GM10248 (cell line): ENCODE measurements around the gene LIF.

Experiments used
- CTCF ChIA-PET: fragments of 300-600 bp; sonication (Branson Sonifier 250); formaldehyde crosslinking; extraction: SDS; loops from one replicate; lab custom pipeline; 2021; ENCODE audit warnings: antibody characterized with exemption; lab: Yijun Ruan, JAX
- POLR2A ChIA-PET: fragments of 350-650 bp; sonication (Branson Sonifier 250); formaldehyde crosslinking; extraction: SDS; loops from one replicate; lab custom pipeline; 2020; ENCODE audit warnings: antibody characterized with exemption; lab: Yijun Ruan, JAX
- DNase-seq: peaks from one replicate; pipeline ENCODE4 v3.0.0; 2012; ENCODE audit errors: extremely low spot score
- CTCF ChIP-seq: IDR thresholded peaks from 2 replicates; pipeline ENCODE4 v1.5.1; 2012; ENCODE audit warnings: mild to moderate bottlenecking, low read depth; ENCODE audit errors: extremely low read depth, missing control alignments, control extremely low read depth

The LIF gene

GRCh38 chr22:30248484-30248883 is 1.9 kb upstream of the LIF start:
- DNase-seq: no peak
- no peak for TF ChIP-seq CTCF
- ChIA-PET POLR2A (no interaction called here), CTCF (interaction anchor here (1.3 kb wide), 1 partner anchor 142 kb away, joined by 3 read pairs; no protein-coding TSS in a partner anchor)

GRCh38 chr22:30247974-30248373 is 1.4 kb upstream of the LIF start:
- DNase-seq: no peak
- ChIA-PET CTCF (interaction anchor here (1.3 kb wide), 1 partner anchor 143 kb away, joined by 3 read pairs; no protein-coding TSS in a partner anchor), POLR2A (no interaction called here)
- TF ChIP-seq CTCF: no peak

GRCh38 chr22:30247561-30247960 is 1.0 kb upstream of the LIF start:
- ChIA-PET CTCF (interaction anchor here (1.3 kb wide), 1 partner anchor 143 kb away, joined by 3 read pairs; no protein-coding TSS in a partner anchor), POLR2A (no interaction called here)
- TF ChIP-seq CTCF: no peak
- DNase-seq: no peak

- TF ChIP-seq CTCF: no peak
- CTCF ChIA-PET: interaction anchor here (1.1 kb wide), 1 partner anchor 16 kb away, joined by 4 read pairs; no protein-coding TSS in a partner anchor
- POLR2A ChIA-PET: no interaction called here
- no peak for DNase-seq
Observed at GRCh38 chr22:30246814-30247376, 336 bp upstream of the LIF start.

GRCh38 chr22:30245181-30245984 is 1.2 kb downstream of the LIF start:
- ChIA-PET CTCF (interaction anchor here (0.6 to 1.2 kb wide), 3 partner anchors 11 to 19 kb away, joined by 3 to 4 read pairs (median 3); no protein-coding TSS in a partner anchor), POLR2A (interaction anchor here (0.6 kb wide), 1 partner anchor 424 kb away, joined by 3 read pairs; no protein-coding TSS in a partner anchor)
- no peak for DNase-seq
- TF ChIP-seq CTCF: no peak

GRCh38 chr22:30244641-30245040 is 1.9 kb downstream of the LIF start:
- DNase-seq: no peak
- POLR2A ChIA-PET: no interaction called here
- no peak for TF ChIP-seq CTCF
- CTCF ChIA-PET: interaction anchor here (0.6 to 1.5 kb wide), 2 partner anchors 11 to 125 kb away, joined by 3 read pairs; no protein-coding TSS in a partner anchor
